Effector CD8-positive, alpha-beta T cell (primary cell): ENCODE data around the gene CLIP2.
"Not testable (repeated sequence)": the region's sequence is repeated elsewhere in the genome, so short reads cannot be mapped to it uniquely, and the experiment has no call there.

Experiments used
- DNase-seq: peaks from one replicate; lab custom pipeline; 2025; lab: John Stamatoyannopoulos, UW

CLIP2 gene

GRCh38 chr7:74430961-74431466, 141.8 kb downstream of the CLIP2 start:
- DNase-seq = no peak

GRCh38 chr7:74437291-74437571, 148.0 kb downstream of the CLIP2 start:
- not testable (repeated sequence) for DNase-seq

- DNase-seq = no peak
These were observed 149.1 kb downstream of the CLIP2 start for GRCh38 chr7:74438327-74438726.

- DNase-seq = no peak
These were observed 150.3 kb downstream of the CLIP2 start for GRCh38 chr7:74439541-74439940.

GRCh38 chr7:74440143-74440542, 150.9 kb downstream of the CLIP2 start:
- DNase-seq = not testable (repeated sequence)

- no peak for DNase-seq
These were observed 152.6 kb downstream of the CLIP2 start for GRCh38 chr7:74441801-74442200.

GRCh38 chr7:74443543-74444247, 154.5 kb downstream of the CLIP2 start:
- no peak for DNase-seq

- no peak for DNase-seq
These were observed 159.9 kb downstream of the CLIP2 start for GRCh38 chr7:74449144-74449543.

- peak; percentile 46 for DNase-seq
These were observed 160.7 kb downstream of the CLIP2 start for GRCh38 chr7:74449809-74450397.

GRCh38 chr7:74452748-74453321, 163.6 kb downstream of the CLIP2 start:
- no peak for DNase-seq

GRCh38 chr7:74453322-74454011, 164.3 kb downstream of the CLIP2 start, which contains the start of gene GTF2IRD1:
Gene GTF2IRD1, plus strand, starts transcription at chr7:74453906. Its CDS starts 54,175 bp downstream, at chr7:74508081.
- peak; percentile 18 for DNase-seq

GRCh38 chr7:74454021-74454924, 165.1 kb downstream of the CLIP2 start:
- no peak for DNase-seq

GRCh38 chr7:74454925-74455288, 165.7 kb downstream of the CLIP2 start:
- DNase-seq = no peak

GRCh38 chr7:74455291-74455804, 166.1 kb downstream of the CLIP2 start:
- DNase-seq = no peak
